ENCODE measurements around the gene FBXO24.

Gene FBXO24

GRCh38 chr7:100590077-100590737 is 4.1 kb downstream of the FBXO24 start:
- DNase-seq (ENCODE audit: low spot score), result no peak

- DNase-seq (ENCODE audit: low spot score), result no peak
Observed at GRCh38 chr7:100591596-100591995, 5.5 kb downstream of the FBXO24 start.

DNA sequence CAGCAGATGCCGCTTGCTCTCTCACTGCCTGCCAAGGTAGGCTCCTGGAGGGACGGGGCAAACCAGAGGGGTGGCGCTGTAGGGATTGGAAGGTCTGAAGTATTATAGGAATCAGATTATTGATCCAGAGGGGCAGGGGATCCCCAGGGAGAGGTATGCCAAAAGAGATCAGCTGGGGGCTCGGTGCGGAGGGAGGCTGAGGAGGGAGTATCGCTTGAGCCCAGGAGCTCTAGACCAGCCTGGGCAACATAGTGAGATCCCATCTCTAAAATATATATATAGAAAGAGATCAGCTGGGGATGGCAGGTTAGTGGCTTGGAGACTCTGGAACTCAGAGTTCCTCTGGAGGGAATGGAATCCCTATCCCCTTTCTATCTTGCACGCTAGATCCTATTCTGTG is 9.1 kb downstream of the FBXO24 start:
- DNase-seq (ENCODE audit: low spot score), result no peak

DNA sequence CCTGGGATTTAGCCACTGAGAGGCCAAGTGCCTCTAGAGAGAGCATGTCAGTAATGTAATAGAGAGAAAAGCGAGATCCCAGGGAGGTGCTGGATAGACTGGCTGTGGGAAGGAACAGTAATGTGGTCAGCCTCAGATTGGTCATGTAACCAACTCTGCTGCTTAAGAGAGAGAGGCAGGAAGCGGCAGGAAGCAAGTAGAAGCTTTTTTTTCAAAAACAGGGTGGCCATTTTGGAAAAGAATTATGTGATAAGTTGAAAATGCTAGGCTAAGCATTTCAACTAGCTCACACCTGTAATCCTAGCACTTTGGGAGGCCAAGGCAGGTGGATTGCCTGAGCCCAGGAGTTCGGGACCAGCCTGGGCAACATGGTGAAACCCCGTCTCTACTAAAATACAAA is 12.3 kb downstream of the FBXO24 start:
- no peak for DNase-seq (ENCODE audit: low spot score)

DNA sequence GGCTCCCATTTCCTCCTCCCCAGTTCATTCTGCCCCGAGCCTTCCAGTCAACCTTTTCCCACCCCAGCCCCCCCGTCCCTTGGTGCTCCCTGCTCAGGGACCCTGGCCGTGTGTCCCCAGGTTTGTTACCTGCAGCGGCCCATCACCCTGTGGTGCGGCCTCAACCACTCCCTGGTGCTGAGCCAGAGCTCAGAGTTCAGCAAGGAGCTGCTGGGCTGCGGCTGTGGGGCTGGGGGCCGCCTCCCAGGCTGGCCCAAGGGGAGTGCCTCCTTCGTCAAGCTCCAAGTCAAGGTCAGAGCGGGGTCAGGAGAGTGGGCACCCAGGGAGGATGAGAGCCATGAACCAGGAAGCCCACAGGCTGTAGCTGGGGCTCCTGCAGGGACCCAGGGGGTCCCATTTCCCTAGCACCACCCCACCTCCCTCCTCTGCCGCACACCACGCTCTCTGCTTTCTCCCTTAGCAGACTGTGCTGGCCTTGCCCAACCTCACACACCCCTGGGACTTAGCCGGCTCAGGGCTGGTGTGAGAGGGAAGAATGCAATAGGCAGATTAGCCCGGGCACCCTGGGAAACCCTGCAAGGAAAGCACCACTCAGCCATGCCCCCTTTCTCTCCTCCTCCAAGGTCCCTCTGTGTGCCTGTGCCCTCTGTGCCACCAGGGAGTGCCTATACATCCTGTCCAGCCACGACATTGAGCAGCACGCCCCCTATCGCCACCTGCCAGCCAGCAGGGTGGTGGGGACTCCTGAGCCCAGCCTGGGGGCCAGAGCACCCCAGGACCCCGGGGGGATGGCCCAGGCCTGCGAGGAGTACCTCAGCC is 14.0 kb downstream of the FBXO24 start:
- DNase-seq (ENCODE audit: low spot score), result no peak

- DNase-seq (ENCODE audit: low spot score), result no peak
Observed at GRCh38 chr7:100600730-100601038, 14.6 kb downstream of the FBXO24 start.

DNA sequence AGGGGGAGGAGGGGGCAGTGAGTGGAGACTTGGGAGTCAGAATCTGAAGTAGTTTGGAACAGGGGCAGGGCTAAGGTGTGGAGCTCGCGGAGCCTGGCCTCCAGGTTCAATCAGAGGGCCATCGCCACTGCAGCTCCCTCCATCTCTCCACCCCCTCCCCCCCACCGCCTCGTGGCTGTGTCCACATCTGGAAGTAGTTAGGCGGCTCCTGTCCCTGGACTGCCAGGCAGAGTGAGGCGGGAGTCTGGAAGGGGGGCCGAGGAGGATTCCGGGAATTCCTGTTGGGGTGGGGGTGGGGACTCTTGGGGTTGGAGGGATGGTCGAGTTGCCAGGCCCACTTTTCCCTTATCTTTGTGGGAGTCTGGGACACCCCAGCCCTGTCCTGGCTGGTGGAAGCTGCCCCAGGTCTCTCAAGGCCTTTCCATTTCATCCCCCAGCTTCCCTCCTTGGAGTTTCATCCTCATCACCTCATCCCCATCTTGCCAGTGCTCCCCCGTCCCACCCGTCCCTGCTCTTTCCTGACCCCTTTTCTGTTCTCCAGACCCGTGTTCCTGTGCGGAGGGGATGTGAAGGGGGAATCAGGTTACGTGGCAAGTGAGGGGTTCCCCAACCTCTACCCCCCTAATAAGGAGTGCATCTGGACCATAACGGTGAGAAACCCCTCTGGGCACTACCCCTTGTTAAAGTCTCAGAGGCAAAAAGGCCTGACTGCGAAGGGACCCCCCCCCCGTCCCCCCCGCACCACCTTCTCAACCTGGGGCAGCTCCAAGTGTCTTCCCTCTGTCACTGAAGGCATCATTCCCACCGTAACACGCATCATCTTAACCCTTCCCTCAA is 17.0 kb downstream of the FBXO24 start:
- DNase-seq (ENCODE audit: low spot score), result no peak

DNA sequence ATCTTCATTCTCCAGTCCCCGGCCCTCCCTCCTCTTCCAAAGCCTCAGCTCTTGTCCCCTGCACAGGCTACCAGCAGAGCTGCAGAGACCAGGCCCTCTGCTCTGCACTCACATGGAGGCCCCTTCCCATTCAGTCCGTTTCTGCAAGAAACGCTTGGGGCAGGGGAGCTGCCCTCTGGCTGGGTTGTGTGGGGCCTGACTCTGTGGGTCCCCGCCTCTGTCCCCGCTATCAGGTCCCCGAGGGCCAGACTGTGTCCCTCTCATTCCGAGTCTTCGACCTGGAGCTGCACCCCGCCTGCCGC is 17.5 kb downstream of the FBXO24 start:
- DNase-seq (ENCODE audit: low spot score), result no peak

GRCh38 chr7:100604028-100604975 is 18.2 kb downstream of the FBXO24 start:
- peak; percentile 53 for DNase-seq (ENCODE audit: low spot score)

DNA sequence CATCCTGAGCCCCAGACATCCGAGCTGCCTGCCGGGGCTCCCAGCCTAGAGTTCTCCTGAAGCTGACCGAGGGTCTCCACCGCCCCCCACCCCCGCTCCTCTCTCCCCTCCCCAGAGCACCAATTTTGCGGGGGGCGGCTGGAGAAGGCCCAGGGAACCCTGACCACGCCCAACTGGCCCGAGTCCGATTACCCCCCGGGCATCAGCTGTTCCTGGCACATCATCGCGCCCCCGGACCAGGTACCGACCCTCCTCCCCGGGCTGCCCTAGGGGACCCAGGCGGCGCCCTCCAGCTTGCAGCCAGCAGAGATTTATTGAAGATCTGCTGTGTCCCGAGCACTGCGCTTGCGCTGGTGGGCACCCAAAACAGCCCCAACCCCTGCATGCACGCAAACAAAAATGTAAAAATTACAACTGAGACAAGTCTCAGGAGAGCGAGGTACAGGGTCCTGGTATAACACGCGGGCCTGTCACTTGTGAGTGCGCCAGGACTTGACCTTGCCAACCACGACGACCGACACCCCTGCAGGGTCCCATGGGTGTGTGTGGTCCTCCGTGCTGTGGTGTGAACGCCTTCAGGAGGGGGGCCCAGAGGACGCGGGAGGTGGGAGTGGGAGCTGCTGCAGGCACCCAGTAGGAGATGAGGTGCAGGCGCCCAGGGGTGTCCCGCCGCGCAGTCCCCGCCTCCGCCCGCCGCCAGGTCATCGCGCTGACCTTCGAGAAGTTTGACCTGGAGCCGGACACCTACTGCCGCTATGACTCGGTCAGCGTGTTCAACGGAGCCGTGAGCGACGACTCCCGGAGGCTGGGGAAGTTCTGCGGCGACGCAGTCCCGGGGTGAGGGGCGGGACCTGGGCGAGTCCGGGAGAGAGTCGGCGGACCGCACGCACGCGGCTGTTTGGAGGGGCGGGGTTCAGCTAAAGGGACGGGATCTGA is 19.1 kb downstream of the FBXO24 start:
- no peak for DNase-seq (ENCODE audit: low spot score)

GRCh38 chr7:100606313-100606712 is 20.2 kb downstream of the FBXO24 start:
- DNase-seq (ENCODE audit: low spot score), result no peak

- DNase-seq (ENCODE audit: low spot score), result no peak
Observed at GRCh38 chr7:100607111-100607510, 21.0 kb downstream of the FBXO24 start.

DNA sequence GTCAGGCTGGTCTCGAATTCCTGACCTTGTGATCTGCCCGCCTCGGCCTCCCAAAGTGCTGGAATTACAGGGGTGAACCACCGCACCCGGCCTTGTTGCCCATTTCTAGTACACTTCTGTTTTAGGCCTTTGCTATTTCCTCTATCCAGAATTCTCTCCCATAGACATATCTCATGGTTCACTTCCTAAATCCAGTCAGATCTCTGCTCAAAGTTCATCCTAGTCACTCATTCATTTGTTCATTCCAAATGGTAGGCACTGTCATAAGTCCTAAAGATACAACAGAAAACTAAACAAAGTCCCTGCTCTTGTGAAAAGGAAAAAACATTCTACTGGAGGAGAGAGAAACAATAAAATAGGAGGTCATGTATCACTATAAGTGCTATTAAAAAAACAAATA is 23.8 kb downstream of the FBXO24 start:
- no peak for DNase-seq (ENCODE audit: low spot score)

- DNase-seq (ENCODE audit: low spot score), result peak; percentile 98
Observed at GRCh38 chr7:100611983-100612729, 26.0 kb downstream of the FBXO24 start, which contains the start of gene MOSPD3. Gene MOSPD3 (plus strand): TSS chr7:100612540. CDS start chr7:100612792, 252 bp downstream.

- DNase-seq (ENCODE audit: low spot score), result no peak
Observed at GRCh38 chr7:100612730-100613390, 26.7 kb downstream of the FBXO24 start.

GRCh38 chr7:100613412-100614175 is 27.5 kb downstream of the FBXO24 start:
- DNase-seq (ENCODE audit: low spot score), result no peak

DNA sequence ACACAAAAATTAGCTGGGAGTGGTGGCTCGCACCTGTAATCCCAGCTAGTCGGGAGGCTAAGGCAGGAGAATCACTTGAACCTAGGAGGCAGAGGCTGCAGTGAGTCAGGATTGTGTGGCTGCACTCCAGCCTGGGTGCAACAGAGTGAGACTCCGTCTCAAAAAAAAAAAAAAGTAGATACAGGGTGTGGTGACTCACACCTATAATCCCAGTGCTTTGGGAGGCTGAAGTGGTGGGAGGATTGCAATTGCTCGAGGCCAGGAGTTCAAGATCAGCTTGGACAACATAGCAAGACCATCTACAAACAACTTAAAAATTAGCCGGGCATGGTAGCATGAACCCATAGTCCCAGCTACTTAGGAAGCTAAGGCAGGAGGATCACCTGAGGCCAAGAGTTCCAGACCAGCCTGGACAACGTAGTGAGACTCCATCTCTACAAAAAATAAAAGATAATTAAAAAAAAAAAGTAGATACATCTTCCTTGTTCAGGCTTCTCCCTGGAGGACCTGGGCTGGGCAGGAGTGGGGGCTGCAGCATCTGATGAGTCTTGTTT is 28.3 kb downstream of the FBXO24 start:
- no peak for DNase-seq (ENCODE audit: low spot score)

DNA sequence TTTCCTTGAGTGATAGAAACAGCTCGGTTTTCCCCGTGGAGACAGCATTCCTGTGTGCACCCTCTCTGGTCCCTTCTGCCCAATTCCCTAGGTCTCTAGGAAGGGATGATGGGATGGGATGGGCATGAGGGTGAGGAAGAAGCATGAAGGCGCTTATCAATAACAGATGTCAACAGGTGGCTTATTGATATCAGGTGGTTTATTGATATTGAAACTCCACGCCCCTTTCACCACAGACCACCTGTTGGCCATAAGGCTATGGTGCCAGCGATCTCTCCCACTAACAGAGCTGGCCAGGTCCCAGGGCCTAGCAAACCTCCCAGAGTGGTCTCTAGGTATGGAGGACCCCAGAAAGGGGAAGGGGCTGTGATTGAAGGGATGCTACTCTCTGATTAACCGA is 34.1 kb downstream of the FBXO24 start:
- DNase-seq (ENCODE audit: low spot score), result no peak

All from activated CD4-positive, alpha-beta T cell treated with anti-CD3 and anti-CD28 coated beads, Interleukin-2, Interleukin-4, amounts not matched to agents 100 ng/mL and 50 ng/mL, durations not matched to agents 16 hours and 8 hours (primary cell).